ENCODE results near the gene PDZD2.
"Not testable (repeated sequence)": the region's sequence is repeated elsewhere in the genome, so short reads cannot be mapped to it uniquely, and the experiment has no call there.

The PDZD2 gene

GRCh38 chr5:31759925-31760324, 121.0 kb downstream of the PDZD2 start:
- no peak for TF ChIP-seq Cebpa-rat (IDR thresholded peaks at IDR 0.05)
- H3K4me3 ChIP-seq, result no peak overlapping the region
- H4K20me1 ChIP-seq, result no peaks in the 10 kb centered on the region
- H3K27me3 ChIP-seq, result no peaks in the 10 kb centered on the region
- H3K4me2 ChIP-seq, result no peak overlapping the region
- no peaks in the 10 kb centered on the region for H3K36me3 ChIP-seq
- no peaks in the 10 kb centered on the region for H3K4me1 ChIP-seq
- H3K9ac ChIP-seq, result no peak overlapping the region
- H3K9me3 ChIP-seq, result no peaks in the 10 kb centered on the region
- H3K27ac ChIP-seq, result no peak overlapping the region

GRCh38 chr5:31761877-31762276, 122.9 kb downstream of the PDZD2 start:
- no peaks in the 10 kb centered on the region for H3K36me3 ChIP-seq
- H3K4me2 ChIP-seq, result no peak overlapping the region
- no peak overlapping the region for H3K27ac ChIP-seq
- no peak overlapping the region for H3K4me3 ChIP-seq
- TF ChIP-seq Cebpa-rat (IDR thresholded peaks at IDR 0.05), result no peak
- H3K9me3 ChIP-seq, result no peaks in the 10 kb centered on the region
- H3K27me3 ChIP-seq, result no peaks in the 10 kb centered on the region
- no peaks in the 10 kb centered on the region for H4K20me1 ChIP-seq
- no peak overlapping the region for H3K9ac ChIP-seq
- no peaks in the 10 kb centered on the region for H3K4me1 ChIP-seq

- H3K27me3 ChIP-seq, result no peaks in the 10 kb centered on the region
Measured at GRCh38 chr5:31763424-31763823, 124.5 kb downstream of the PDZD2 start.

GRCh38 chr5:31764687-31765086, 125.8 kb downstream of the PDZD2 start:
- not testable (repeated sequence) for H3K36me3 ChIP-seq, H3K4me3 ChIP-seq, H3K4me2 ChIP-seq, H4K20me1 ChIP-seq, H3K27ac ChIP-seq, H3K9ac ChIP-seq, H3K9me3 ChIP-seq, H3K4me1 ChIP-seq, H3K27me3 ChIP-seq

More at GRCh38 chr5:31763424-31763823, 124.5 kb downstream of the PDZD2 start:
- Histone ChIP-seq H3K36me3 (no peaks in the 10 kb centered on the region), H3K9ac (no peak overlapping the region), H4K20me1 (no peaks in the 10 kb centered on the region), H3K27ac (no peak overlapping the region), H3K4me3 (no peak overlapping the region), H3K4me2 (no peak overlapping the region), H3K4me1 (no peaks in the 10 kb centered on the region), H3K9me3 (no peaks in the 10 kb centered on the region)
- TF ChIP-seq Cebpa-rat (IDR thresholded peaks at IDR 0.05), result no peak

GRCh38 chr5:31767335-31768031, 128.6 kb downstream of the PDZD2 start:
- Histone ChIP-seq H3K9me3 (peaks cover 7% of the 10 kb centered on the region), H3K36me3 (no peaks in the 10 kb centered on the region), H3K4me1 (no peaks in the 10 kb centered on the region), H3K4me3 (no peak overlapping the region), H3K4me2 (no peak overlapping the region), H3K27me3 (no peaks in the 10 kb centered on the region), H3K9ac (no peak overlapping the region), H3K27ac (no peak overlapping the region), H4K20me1 (no peaks in the 10 kb centered on the region)
- TF ChIP-seq Cebpa-rat (IDR thresholded peaks at IDR 0.05), result no peak

GRCh38 chr5:31768046-31768445, 129.1 kb downstream of the PDZD2 start:
- no peak for TF ChIP-seq Cebpa-rat (IDR thresholded peaks at IDR 0.05)
- H3K4me1 ChIP-seq, result no peaks in the 10 kb centered on the region
- H3K4me2 ChIP-seq, result no peak overlapping the region
- H3K27ac ChIP-seq, result no peak overlapping the region
- H4K20me1 ChIP-seq, result no peaks in the 10 kb centered on the region
- H3K9me3 ChIP-seq, result peaks cover 11% of the 10 kb centered on the region
- H3K36me3 ChIP-seq, result no peaks in the 10 kb centered on the region
- H3K9ac ChIP-seq, result no peak overlapping the region
- H3K27me3 ChIP-seq, result no peaks in the 10 kb centered on the region
- no peak overlapping the region for H3K4me3 ChIP-seq

GRCh38 chr5:31768784-31769183, 129.9 kb downstream of the PDZD2 start:
- Histone ChIP-seq H3K27ac (no peak overlapping the region), H3K4me1 (no peaks in the 10 kb centered on the region), H3K9ac (no peak overlapping the region), H4K20me1 (no peaks in the 10 kb centered on the region), H3K4me3 (no peak overlapping the region), H3K36me3 (no peaks in the 10 kb centered on the region), H3K9me3 (peaks cover 11% of the 10 kb centered on the region), H3K27me3 (no peaks in the 10 kb centered on the region), H3K4me2 (no peak overlapping the region)
- TF ChIP-seq Cebpa-rat (IDR thresholded peaks at IDR 0.05), result no peak

- Histone ChIP-seq H3K4me3 (no peak overlapping the region), H4K20me1 (no peaks in the 10 kb centered on the region), H3K27ac (no peak overlapping the region), H3K4me2 (no peak overlapping the region), H3K4me1 (no peaks in the 10 kb centered on the region), H3K27me3 (no peaks in the 10 kb centered on the region), H3K9me3 (peaks cover 11% of the 10 kb centered on the region), H3K9ac (no peak overlapping the region), H3K36me3 (no peaks in the 10 kb centered on the region)
- TF ChIP-seq Cebpa-rat (IDR thresholded peaks at IDR 0.05), result no peak
Measured at GRCh38 chr5:31769530-31769929, 130.6 kb downstream of the PDZD2 start.

- H4K20me1 ChIP-seq, result no peaks in the 10 kb centered on the region
- H3K4me2 ChIP-seq, result no peak overlapping the region
- H3K27ac ChIP-seq, result no peak overlapping the region
- no peak overlapping the region for H3K9ac ChIP-seq
- no peak overlapping the region for H3K4me3 ChIP-seq
- no peaks in the 10 kb centered on the region for H3K27me3 ChIP-seq
- H3K4me1 ChIP-seq, result no peaks in the 10 kb centered on the region
- no peak for TF ChIP-seq Cebpa-rat (IDR thresholded peaks at IDR 0.05)
- no peaks in the 10 kb centered on the region for H3K36me3 ChIP-seq
- H3K9me3 ChIP-seq, result peaks cover 11% of the 10 kb centered on the region
Measured at GRCh38 chr5:31770132-31770720, 131.3 kb downstream of the PDZD2 start.

GRCh38 chr5:31770998-31771397, 132.1 kb downstream of the PDZD2 start:
- no peak overlapping the region for H3K4me3 ChIP-seq
- no peak overlapping the region for H3K27ac ChIP-seq
- H3K4me1 ChIP-seq, result no peaks in the 10 kb centered on the region
- peaks cover 11% of the 10 kb centered on the region for H3K9me3 ChIP-seq
- H3K9ac ChIP-seq, result no peak overlapping the region
- H3K4me2 ChIP-seq, result no peak overlapping the region
- no peaks in the 10 kb centered on the region for H3K36me3 ChIP-seq
- H4K20me1 ChIP-seq, result no peaks in the 10 kb centered on the region
- no peak for TF ChIP-seq Cebpa-rat (IDR thresholded peaks at IDR 0.05)
- H3K27me3 ChIP-seq, result no peaks in the 10 kb centered on the region
